ENCODE data around the gene METRN. TPM values are rescaled to one million over a fixed set of nuclear protein-coding genes. Genes with fewer than 3 reads are reported as not detected.
"Not testable (repeated sequence)": the region's sequence is repeated elsewhere in the genome, so short reads cannot be mapped to it uniquely, and the experiment has no call there.

METRN gene
- total RNA-seq, 1 donor from 2014 or later = 30.4 TPM

GRCh38 chr16:710500-711075 lies 4.3 kb upstream of the METRN start:
- Histone ChIP-seq H3K36me3 (no peaks in the 10 kb centered on the region), H3K9me3 (no peaks in the 10 kb centered on the region), H3K4me3 (no peak overlapping the region), H3K4me1 (peaks cover 4% of the 10 kb centered on the region), H3K27me3 (peaks cover 56% of the 10 kb centered on the region), H3K27ac (no peak overlapping the region)
- TF ChIP-seq CTCF (IDR thresholded peaks at IDR 0.05) = no peak
- DNase-seq (no peak), ATAC-seq (no peak)
- intact Hi-C loops (cut with DNase I) = loop anchor here (10.0 kb wide), 1 partner anchor 74 kb away; the partner anchor contains the start of genes CHTF18 and RPUSD1

GRCh38 chr16:711084-711483 lies 3.8 kb upstream of the METRN start:
- Histone ChIP-seq H3K9me3 (no peaks in the 10 kb centered on the region), H3K27ac (no peak overlapping the region), H3K4me1 (peaks cover 8% of the 10 kb centered on the region), H3K36me3 (no peaks in the 10 kb centered on the region), H3K4me3 (no peak overlapping the region), H3K27me3 (peaks cover 53% of the 10 kb centered on the region)
- intact Hi-C loops (cut with DNase I) = loop anchor here (10.0 kb wide), 1 partner anchor 74 kb away; the partner anchor contains the start of genes CHTF18 and RPUSD1
- DNase-seq (no peak), ATAC-seq (no peak)
- no peak for TF ChIP-seq CTCF (IDR thresholded peaks at IDR 0.05)

GRCh38 chr16:711548-712320 lies 3.2 kb upstream of the METRN start:
- Histone ChIP-seq H3K36me3 (no peaks in the 10 kb centered on the region), H3K4me3 (no peak overlapping the region), H3K4me1 (peaks cover 13% of the 10 kb centered on the region), H3K27me3 (peaks cover 47% of the 10 kb centered on the region), H3K27ac (no peak overlapping the region), H3K9me3 (no peaks in the 10 kb centered on the region)
- ATAC-seq = peak; percentile 79
- DNase-seq = peak; percentile 92
- peak; percentile 98 for TF ChIP-seq CTCF (IDR thresholded peaks at IDR 0.05)
- intact Hi-C loops (cut with DNase I) = loop anchor here (10.0 kb wide), 1 partner anchor 73 kb away; the partner anchor contains the start of genes CHTF18 and RPUSD1

GRCh38 chr16:712740-713250 lies 2.1 kb upstream of the METRN start:
- not testable (repeated sequence) for ATAC-seq, DNase-seq, H3K27ac ChIP-seq, H3K36me3 ChIP-seq, H3K4me3 ChIP-seq, H3K9me3 ChIP-seq
- peaks cover 13% of the 10 kb centered on the region for H3K4me1 ChIP-seq
- intact Hi-C loops (cut with DNase I) = loop anchor here (10.0 kb wide), 1 partner anchor 72 kb away; the partner anchor contains the start of genes CHTF18 and RPUSD1
- peak; percentile 26 for TF ChIP-seq CTCF (IDR thresholded peaks at IDR 0.05)
- H3K27me3 ChIP-seq = peaks cover 38% of the 10 kb centered on the region

GRCh38 chr16:714079-714478 lies 839 bp upstream of the METRN start:
- H3K9me3 ChIP-seq = no peaks in the 10 kb centered on the region
- DNase-seq (no peak), ATAC-seq (no peak)
- intact Hi-C loops (cut with DNase I) = loop anchor here (10.0 kb wide), 1 partner anchor 71 kb away; the partner anchor contains the start of genes CHTF18 and RPUSD1
- H3K27ac ChIP-seq = no peak overlapping the region
- TF ChIP-seq CTCF (IDR thresholded peaks at IDR 0.05) = no peak
- no peak overlapping the region for H3K4me3 ChIP-seq
- peaks cover 26% of the 10 kb centered on the region for H3K27me3 ChIP-seq
- no peaks in the 10 kb centered on the region for H3K36me3 ChIP-seq
- peaks cover 13% of the 10 kb centered on the region for H3K4me1 ChIP-seq

Measured in upper lobe of right lung (tissue), 1 donor.